DMS53 treated with DMSO at 0.1 percent for 48 hours (cell line): Measurements from ENCODE around the gene RHOBTB1.
"Not testable (repeated sequence)": the region's sequence is repeated elsewhere in the genome, so short reads cannot be mapped to it uniquely, and the experiment has no call there.

Experiments used
- DNase-seq: peaks from one replicate; lab custom pipeline; 2025; ENCODE audit not compliant: unreplicated experiment; lab: John Stamatoyannopoulos, UW

Gene RHOBTB1

DNA sequence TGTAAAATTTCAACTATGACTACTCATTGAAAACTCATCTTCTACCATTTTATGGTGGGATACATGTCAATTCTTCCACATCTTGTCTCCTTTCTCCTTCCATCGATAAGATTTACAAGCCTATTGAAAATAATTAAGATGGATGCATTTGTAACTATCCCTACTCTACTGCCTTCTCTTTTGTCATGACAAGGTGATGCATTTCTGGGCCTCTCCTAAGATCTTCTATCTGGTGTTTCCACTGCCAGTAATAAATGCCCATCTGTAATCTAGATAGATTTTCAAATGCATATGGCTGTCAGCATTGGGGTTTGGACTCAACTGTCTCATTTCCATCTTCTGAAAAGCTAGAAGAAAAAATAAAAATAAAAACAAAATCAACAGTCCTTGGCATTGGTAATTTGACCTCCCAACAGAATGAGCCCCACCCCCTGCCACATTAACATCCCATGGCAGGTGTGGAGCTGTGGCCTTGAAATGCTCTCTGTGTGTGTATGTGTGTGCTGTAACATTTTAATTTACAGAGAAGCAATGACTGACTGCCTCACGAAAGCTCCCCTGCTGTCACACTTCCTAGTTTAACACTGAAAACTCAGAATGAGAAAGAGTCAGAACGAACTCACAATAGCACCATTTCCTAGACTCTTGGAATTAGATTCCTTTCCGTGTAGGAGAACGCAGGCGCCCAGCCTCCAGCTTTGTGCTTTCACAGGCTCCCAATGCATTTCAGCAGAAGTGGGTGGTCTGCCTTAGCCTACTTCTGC lies 74.2 kb downstream of the RHOBTB1 start:
- DNase-seq: no peak

- DNase-seq: no peak
Observed at GRCh38 chr10:60868946-60869345, 75.0 kb downstream of the RHOBTB1 start.

GRCh38 chr10:60865198-60865783 lies 78.7 kb downstream of the RHOBTB1 start:
- no peak for DNase-seq

DNA sequence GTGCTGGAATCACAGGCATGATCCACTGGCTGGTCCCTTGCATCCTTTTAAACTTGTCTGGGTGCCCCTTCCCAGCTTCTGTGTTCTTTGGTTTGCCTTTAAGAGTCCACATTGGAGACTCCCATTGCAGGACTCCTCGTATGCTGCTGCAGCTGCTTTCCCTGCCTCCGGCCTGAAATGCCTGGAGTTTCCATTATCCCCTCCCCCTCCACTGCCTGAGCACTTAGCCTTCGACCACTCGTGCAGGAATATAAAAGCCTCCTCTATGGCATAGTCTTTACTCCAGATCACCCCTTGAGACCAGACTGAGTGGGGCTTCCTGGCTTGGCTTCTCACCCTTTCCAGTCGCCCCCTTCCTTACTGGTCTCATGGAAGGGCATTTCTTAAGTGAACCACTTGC lies 80.2 kb downstream of the RHOBTB1 start:
- DNase-seq: no peak

DNA sequence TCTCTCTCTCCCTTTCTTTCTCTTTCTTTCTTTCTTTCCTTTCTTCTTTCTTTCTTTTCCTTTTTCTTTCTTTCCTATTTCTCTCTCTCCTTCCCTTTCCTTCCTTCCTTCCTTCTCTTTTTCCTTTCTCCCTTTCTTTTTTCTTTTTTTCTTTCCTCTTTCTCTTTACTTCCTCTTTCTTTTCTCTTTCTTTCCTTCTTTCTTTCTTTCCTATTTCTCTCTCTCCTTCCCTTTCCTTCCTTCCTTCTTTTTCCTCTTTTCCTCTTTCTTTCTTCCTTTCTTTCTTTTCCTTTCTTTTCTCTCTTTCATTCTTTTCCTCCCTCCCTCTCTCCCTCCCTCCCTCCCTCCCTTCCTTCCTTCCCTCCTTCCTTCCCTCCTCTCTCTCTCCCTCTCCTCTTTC lies 81.5 kb downstream of the RHOBTB1 start:
- DNase-seq: no peak

DNA sequence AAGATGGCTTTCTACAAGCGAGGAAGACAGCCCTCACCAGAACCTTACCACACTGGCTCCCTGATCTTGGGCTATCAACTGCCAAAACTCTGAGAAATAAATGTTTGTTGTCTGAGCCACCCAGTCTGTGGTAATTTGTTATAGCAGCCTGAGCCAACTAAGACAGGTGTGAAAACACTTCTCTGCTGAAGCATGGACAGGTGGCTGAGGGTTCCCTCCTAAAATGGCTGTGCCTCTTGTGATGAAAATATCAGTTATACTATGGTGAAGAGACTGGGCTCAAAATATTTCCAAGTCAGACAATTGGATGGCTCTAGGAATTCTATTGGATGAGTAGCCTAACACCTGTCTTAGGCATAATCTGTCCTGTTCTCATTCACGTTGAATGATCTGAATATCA lies 87.6 kb downstream of the RHOBTB1 start:
- no peak for DNase-seq

DNA sequence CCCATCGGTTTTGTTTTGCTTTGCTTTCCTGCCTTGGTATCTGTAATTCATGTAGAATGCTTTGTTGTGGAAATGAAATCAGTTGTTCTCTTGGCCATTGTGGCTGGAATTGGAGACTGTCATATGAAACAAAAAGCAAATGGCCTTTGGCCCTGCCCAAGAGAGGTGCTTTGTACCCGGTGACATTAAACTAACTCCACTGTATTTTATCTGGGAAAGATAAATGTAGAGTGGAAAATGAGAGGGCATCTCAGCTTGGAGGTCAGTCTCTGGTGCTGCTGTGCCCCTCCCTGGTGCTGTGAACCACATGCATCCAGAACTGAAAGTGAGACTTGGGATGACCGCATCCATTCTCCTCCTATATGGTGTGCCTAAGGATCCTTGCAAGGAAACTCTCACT lies 90.3 kb downstream of the RHOBTB1 start:
- no peak for DNase-seq

GRCh38 chr10:60853107-60853506 lies 90.9 kb downstream of the RHOBTB1 start:
- no peak for DNase-seq

DNA sequence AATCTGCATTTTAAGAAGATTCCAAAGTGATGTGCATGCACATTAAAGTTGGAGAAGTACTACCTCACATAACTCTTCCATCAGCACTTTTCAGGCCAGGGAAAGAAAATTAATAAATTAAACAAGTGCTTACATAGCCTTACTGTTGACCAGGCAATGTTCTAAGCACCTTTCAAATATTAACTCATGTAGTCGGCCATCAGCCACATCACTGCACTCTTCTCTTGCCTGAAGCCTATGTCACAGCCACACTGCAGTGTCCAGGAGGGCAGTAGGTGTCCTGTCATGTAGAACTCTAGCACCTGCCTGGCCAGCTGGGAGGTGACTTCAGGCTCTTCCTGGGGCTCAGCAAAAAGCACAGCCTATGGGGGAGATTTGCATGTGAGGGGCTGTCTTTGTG lies 94.2 kb downstream of the RHOBTB1 start:
- DNase-seq: no peak

GRCh38 chr10:60849217-60849616 lies 94.8 kb downstream of the RHOBTB1 start:
- no peak for DNase-seq

DNA sequence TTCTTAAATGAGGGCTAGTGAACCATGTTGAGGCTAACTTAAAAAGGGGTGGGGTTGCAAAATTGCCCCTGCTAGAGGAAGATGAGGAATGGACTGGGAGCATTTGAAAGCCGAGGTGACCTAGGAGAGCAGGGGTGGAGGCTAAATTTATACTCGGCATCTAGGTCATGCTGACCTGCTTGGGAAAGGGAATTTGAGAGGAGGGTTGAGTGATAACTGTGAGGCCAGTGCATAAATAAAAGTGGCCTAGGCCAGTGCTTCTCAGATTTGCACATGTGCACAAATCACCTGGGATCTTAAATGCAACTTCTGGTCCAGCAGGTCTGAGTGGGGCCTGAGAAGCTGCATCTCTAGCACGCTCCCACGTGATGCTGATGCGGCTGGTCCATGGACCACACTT lies 95.3 kb downstream of the RHOBTB1 start:
- no peak for DNase-seq

GRCh38 chr10:60848126-60848525 lies 95.9 kb downstream of the RHOBTB1 start:
- DNase-seq: peak; percentile 5

- no peak for DNase-seq
Observed at GRCh38 chr10:60846173-60846572, 97.8 kb downstream of the RHOBTB1 start.

- DNase-seq: no peak
Observed at GRCh38 chr10:60845038-60845437, 98.9 kb downstream of the RHOBTB1 start.

DNA sequence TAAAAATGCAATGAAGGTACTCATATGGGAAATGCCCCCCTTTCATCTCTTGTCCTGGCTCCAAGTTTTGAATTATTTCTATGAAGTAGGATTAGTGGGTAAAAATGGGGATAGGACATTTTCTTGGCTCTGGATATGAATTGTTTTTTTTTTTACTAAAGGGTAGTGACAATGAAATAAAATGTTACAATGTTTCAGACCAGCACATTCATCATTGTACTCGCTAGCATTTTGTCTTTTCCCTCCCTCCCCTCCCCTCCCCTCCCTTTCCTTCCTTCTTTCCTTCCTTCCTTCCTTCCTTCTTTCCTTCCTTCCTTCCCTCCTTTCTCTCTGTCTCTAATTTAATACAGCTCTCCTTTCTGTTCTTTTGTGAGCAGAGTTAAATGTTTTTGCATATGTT lies 101.3 kb downstream of the RHOBTB1 start:
- no peak for DNase-seq

DNA sequence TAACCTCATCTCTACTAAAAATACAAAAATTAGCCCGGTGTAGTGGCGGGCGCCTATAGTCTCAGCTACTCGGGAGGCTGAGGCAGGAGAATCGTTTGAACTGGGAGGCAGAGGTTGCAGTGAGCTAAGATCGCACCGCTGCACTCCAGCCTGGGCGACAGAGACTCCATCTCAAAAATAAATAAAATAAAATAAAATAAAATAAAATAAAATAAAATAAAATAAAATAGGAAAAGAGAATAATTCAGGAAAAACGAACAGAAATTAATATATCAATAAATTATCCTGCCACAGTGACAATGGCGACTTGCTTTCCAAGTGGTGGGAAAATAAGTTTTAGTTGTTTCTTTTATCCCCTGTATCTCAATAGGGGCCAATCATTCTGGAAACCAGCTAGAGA lies 102.8 kb downstream of the RHOBTB1 start:
- not testable (repeated sequence) for DNase-seq

GRCh38 chr10:60835049-60835448 lies 108.9 kb downstream of the RHOBTB1 start:
- no peak for DNase-seq

- DNase-seq: no peak
Observed at GRCh38 chr10:60834401-60834800, 109.6 kb downstream of the RHOBTB1 start.

DNA sequence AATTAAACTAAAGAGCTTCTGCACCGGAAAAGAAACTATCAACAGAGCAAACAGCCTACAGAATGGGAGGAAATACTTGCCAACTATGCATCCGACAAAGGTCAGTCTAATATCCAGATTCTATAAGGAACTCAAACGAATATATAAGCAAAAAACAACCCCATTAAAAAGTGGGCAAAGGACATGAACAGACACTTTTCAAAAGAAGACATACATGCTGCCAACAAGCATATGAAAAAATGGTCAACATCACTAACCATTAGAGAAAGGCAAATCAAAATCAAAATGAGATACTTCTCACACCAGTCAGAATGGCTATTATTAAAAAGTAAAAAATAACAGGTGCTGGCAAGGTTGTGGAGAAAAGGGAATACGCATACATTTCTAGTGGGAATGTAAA lies 111.8 kb downstream of the RHOBTB1 start:
- DNase-seq: not testable (repeated sequence)

- DNase-seq: no peak
Observed at GRCh38 chr10:60828489-60828852, 115.5 kb downstream of the RHOBTB1 start.

GRCh38 chr10:60827791-60828488 lies 116.0 kb downstream of the RHOBTB1 start:
- no peak for DNase-seq

- DNase-seq: no peak
Observed at GRCh38 chr10:60825520-60825919, 118.5 kb downstream of the RHOBTB1 start.
